Measurements from ENCODE around the gene ACRBP. TPM values are rescaled to one million over a fixed set of nuclear protein-coding genes. Genes with fewer than 3 reads are reported as not detected.

Gene ACRBP
- total RNA-seq, 1 donor from 2014 or later, result 0.75 TPM

- peak; percentile 20 for TF ChIP-seq CTCF (IDR thresholded peaks at IDR 0.05; ENCODE audit: insufficient read depth, low read length, poor library complexity, severe bottlenecking)
- H3K36me3 ChIP-seq (ENCODE audit: control insufficient read depth, insufficient read depth, low read length), result no peaks in the 10 kb centered on the region
- H3K27me3 ChIP-seq (ENCODE audit: control insufficient read depth, insufficient read depth, low read length), result no peaks in the 10 kb centered on the region
- no peak overlapping the region for H3K4me3 ChIP-seq (ENCODE audit: low read depth, low read length)
- peak; percentile 87 for DNase-seq (ENCODE audit: low read depth)
These were observed 33.3 kb downstream of the ACRBP start for GRCh38 chr12:6613776-6614512.

- no peak for DNase-seq (ENCODE audit: low read depth)
- Histone ChIP-seq H3K4me3 (ENCODE audit: low read depth, low read length) (no peak overlapping the region), H3K27me3 (ENCODE audit: control insufficient read depth, insufficient read depth, low read length) (no peaks in the 10 kb centered on the region), H3K36me3 (ENCODE audit: control insufficient read depth, insufficient read depth, low read length) (no peaks in the 10 kb centered on the region)
- no peak for TF ChIP-seq CTCF (IDR thresholded peaks at IDR 0.05; ENCODE audit: insufficient read depth, low read length, poor library complexity, severe bottlenecking)
These were observed 34.0 kb downstream of the ACRBP start for GRCh38 chr12:6613015-6613775.

DNA sequence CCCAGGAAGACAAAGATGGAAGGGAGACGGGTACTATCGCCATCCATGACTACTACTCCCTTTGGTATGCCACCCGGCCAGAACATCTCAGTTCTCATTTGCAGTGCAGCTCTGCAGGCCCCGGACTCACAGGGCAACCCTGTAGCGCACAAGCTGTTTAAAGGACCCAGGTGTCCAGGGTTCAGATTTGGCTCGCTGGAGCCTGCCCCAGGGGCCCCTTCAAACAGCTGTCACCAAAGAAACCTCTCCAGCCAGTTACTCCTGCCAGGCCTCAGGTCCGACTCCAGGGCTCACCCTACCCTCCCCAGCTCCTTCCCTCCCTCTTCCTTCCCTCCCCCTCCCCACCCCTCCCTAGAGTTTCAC lies 34.6 kb downstream of the ACRBP start:
- Histone ChIP-seq H3K36me3 (ENCODE audit: control insufficient read depth, insufficient read depth, low read length) (no peaks in the 10 kb centered on the region), H3K27me3 (ENCODE audit: control insufficient read depth, insufficient read depth, low read length) (no peaks in the 10 kb centered on the region), H3K4me3 (ENCODE audit: low read depth, low read length) (no peak overlapping the region)
- DNase-seq (ENCODE audit: low read depth), result no peak
- no peak for TF ChIP-seq CTCF (IDR thresholded peaks at IDR 0.05; ENCODE audit: insufficient read depth, low read length, poor library complexity, severe bottlenecking)

GRCh38 chr12:6612247-6612646 lies 35.0 kb downstream of the ACRBP start:
- H3K36me3 ChIP-seq (ENCODE audit: control insufficient read depth, insufficient read depth, low read length), result no peaks in the 10 kb centered on the region
- no peak for DNase-seq (ENCODE audit: low read depth)
- no peak overlapping the region for H3K4me3 ChIP-seq (ENCODE audit: low read depth, low read length)
- no peak for TF ChIP-seq CTCF (IDR thresholded peaks at IDR 0.05; ENCODE audit: insufficient read depth, low read length, poor library complexity, severe bottlenecking)
- no peaks in the 10 kb centered on the region for H3K27me3 ChIP-seq (ENCODE audit: control insufficient read depth, insufficient read depth, low read length)

- Histone ChIP-seq H3K27me3 (ENCODE audit: control insufficient read depth, insufficient read depth, low read length) (no peaks in the 10 kb centered on the region), H3K4me3 (ENCODE audit: low read depth, low read length) (no peak overlapping the region), H3K36me3 (ENCODE audit: control insufficient read depth, insufficient read depth, low read length) (peaks cover 1% of the 10 kb centered on the region)
- no peak for DNase-seq (ENCODE audit: low read depth)
- TF ChIP-seq CTCF (IDR thresholded peaks at IDR 0.05; ENCODE audit: insufficient read depth, low read length, poor library complexity, severe bottlenecking), result no peak
These were observed 38.5 kb downstream of the ACRBP start for GRCh38 chr12:6608592-6609281.

Data from kidney epithelial cell (primary cell).